Body of pancreas (tissue), 4 donors: Measurements from ENCODE around the gene EGLN1. TPM values are rescaled to one million over a fixed set of nuclear protein-coding genes. Genes with fewer than 3 reads are reported as not detected.
A peak's percentile ranks its signal among the peaks of the same experiment; 100 is the strongest.

Experiments used
- ATAC-seq: fragments of 150-250 bp; one replicate; pipeline ENCODE4 v1.9.1; 2016
- DNase-seq, 4 donors: peaks; one replicate each; pipeline ENCODE4 v3.0.0-alpha.2; 2019
- H3K27ac ChIP-seq, 4 donors: fragments of 200-600 bp; sonication (generic); 1 replicate in 3 of 4; 2 replicates in 1 of 4; pipeline versions ENCODE4 v1.5.1 to v1.6.1; 2016 to 2019; ENCODE audit warnings: mild to moderate bottlenecking in 1 of 4, mixed read lengths in 1 of 4, moderate library complexity in 1 of 4
- H3K27me3 ChIP-seq, 2 donors: fragments of 200-600 bp; sonication (generic); one replicate each; pipeline ENCODE4 v1.6.0; 2016; ENCODE audit warnings: mild to moderate bottlenecking in 1 of 2
- H3K36me3 ChIP-seq, 2 donors: fragments of 200-600 bp; sonication (generic); replicated peaks in 1 of 2; 2 replicates each; pipeline ENCODE4 v1.5.1; 2016; ENCODE audit warnings: low read depth in 2 of 2; ENCODE audit not compliant: insufficient read depth in 1 of 2
- H3K4me1 ChIP-seq: fragments of 200-600 bp; sonication (generic); one replicate; pipeline ENCODE4 v1.6.0; 2016
- H3K4me3 ChIP-seq, 2 donors: fragments of 200-600 bp; sonication (generic); 1 replicate in 1 of 2; 2 replicates in 1 of 2; pipeline ENCODE4 v1.5.1; 2016 to 2019
- H3K9me3 ChIP-seq, 3 donors: fragments of 200-600 bp; sonication (generic); 1 replicate in 2 of 3; 2 replicates in 1 of 3; pipeline ENCODE4 v1.5.1; 2016
- POLR2A ChIP-seq, 3 donors: fragments of 450-650 bp; IDR thresholded peaks; one replicate each; pipeline ENCODE4 v1.6.1; 2016; ENCODE audit warnings: antibody characterized with exemption in 3 of 3, mild to moderate bottlenecking in 2 of 3
- WGBS, 2 donors: methylation state at CpG; one replicate each; pipeline ENCODE4 v1.1.5; 2017; 5-methylcytosine and 5-hydroxymethylcytosine counted together
- intact Hi-C: fragments of 100-400 bp; cut with DNase I; formaldehyde crosslinking; loops from one replicate; pipeline ENCODE4 v1.15.1; 2023
- total RNA-seq, 2 donors: library from RNA; depleted of rRNA; stranded (reverse); fragments of >200 nt; gene quantifications; one replicate each; pipeline ENCODE4 v1.1.0, GENCODE V29; 2016
- TF ChIP-seq, protein P1 (sequence below), 7 experiments: fragments of 450-650 bp in 4 of 7; fragments of 200-600 bp in 3 of 7; sonication (generic) in 3 of 7; IDR thresholded peaks; one replicate each; pipeline ENCODE4 v1.5.1; 2016 to 2019; ENCODE audit warnings: antibody characterized with exemption in 7 of 7

The EGLN1 gene
- total RNA-seq, 2 donors from 2014 or later, result 37.6 to 42.2 TPM

- intact Hi-C loops, result no loop called here
- Histone ChIP-seq H3K9me3 (no peaks in the 10 kb centered on the region), H3K4me3 (peak overlapping the region; percentile 49 to 70), H3K36me3 (no peaks in the 10 kb centered on the region), H3K27ac (peak overlapping the region; percentile 97 to 99 (median 98)), H3K4me1 (peaks cover 61% of the 10 kb centered on the region), H3K27me3 (no peaks in the 10 kb centered on the region)
- DNase-seq, result peak; percentile 44 to 62 (median 48)
- ATAC-seq, result peak; percentile 31
- TF ChIP-seq, protein P1, sequence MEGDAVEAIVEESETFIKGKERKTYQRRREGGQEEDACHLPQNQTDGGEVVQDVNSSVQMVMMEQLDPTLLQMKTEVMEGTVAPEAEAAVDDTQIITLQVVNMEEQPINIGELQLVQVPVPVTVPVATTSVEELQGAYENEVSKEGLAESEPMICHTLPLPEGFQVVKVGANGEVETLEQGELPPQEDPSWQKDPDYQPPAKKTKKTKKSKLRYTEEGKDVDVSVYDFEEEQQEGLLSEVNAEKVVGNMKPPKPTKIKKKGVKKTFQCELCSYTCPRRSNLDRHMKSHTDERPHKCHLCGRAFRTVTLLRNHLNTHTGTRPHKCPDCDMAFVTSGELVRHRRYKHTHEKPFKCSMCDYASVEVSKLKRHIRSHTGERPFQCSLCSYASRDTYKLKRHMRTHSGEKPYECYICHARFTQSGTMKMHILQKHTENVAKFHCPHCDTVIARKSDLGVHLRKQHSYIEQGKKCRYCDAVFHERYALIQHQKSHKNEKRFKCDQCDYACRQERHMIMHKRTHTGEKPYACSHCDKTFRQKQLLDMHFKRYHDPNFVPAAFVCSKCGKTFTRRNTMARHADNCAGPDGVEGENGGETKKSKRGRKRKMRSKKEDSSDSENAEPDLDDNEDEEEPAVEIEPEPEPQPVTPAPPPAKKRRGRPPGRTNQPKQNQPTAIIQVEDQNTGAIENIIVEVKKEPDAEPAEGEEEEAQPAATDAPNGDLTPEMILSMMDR (IDR thresholded peaks at IDR 0.05), result no peak
- 0% methylated on average over 44 of the region's 53 CpGs; no CpG with 5 or more reads in 1 of the 2 donors for WGBS, 2 donors
These were observed 529 bp downstream of the EGLN1 start for GRCh38 chr1:231421546-231421970.

DNA sequence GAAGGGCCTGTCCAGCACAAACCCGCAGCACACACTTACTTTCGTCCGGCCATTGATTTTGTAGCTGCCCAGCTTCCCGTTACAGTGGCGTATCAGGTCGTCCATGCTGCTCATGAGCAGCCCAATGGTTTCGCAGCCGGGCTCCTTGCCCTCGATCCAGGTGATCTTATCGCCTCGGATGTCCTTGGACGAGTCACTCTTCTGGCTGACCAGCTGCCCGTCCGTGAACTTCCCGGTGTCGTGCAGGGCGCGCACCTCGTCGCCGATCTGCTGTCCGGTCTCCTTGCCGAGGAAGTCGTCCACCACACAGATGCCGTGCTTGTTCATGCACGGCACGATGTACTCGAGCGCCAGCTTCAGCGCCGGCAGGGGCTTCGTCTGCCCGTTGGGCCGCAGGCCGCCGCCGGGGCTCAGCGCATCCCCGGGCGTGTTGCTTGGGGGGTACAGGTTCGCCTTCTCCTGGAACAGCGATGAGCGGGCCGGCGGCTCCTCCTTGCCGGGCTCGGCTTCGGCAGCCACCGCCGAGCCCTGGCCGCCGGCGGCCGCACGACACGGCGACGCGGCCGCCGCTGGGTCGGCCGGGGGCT, 1.0 kb downstream of the EGLN1 start:
- peaks cover 64% of the 10 kb centered on the region for H3K4me1 ChIP-seq
- H3K4me3 ChIP-seq, result peak overlapping the region; percentile 49 to 70
- WGBS, 2 donors, result 0 to 1% methylated on average over 23 to 53 of the region's 63 CpGs
- peak; percentile 30 to 78 (median 74) for TF ChIP-seq POLR2A (IDR thresholded peaks at IDR 0.05)
- TF ChIP-seq, protein P1 (IDR thresholded peaks at IDR 0.05), result no peak
- intact Hi-C loops, result no loop called here
- ATAC-seq (peak; percentile 28), DNase-seq (peak; percentile 68 to 79 (median 71))
- no peaks in the 10 kb centered on the region for H3K27me3 ChIP-seq
- H3K9me3 ChIP-seq, result no peaks in the 10 kb centered on the region
- no peaks in the 10 kb centered on the region for H3K36me3 ChIP-seq
- peak overlapping the region; percentile 97 to 99 (median 98) for H3K27ac ChIP-seq

GRCh38 chr1:231420299-231420958, 1.7 kb downstream of the EGLN1 start:
- WGBS, 2 donors, result 0 to 1% methylated on average over 18 of the region's 18 CpGs
- no peak for ATAC-seq
- H3K9me3 ChIP-seq, result no peaks in the 10 kb centered on the region
- peak overlapping the region; percentile 97 to 99 (median 98) for H3K27ac ChIP-seq
- H3K4me1 ChIP-seq, result peaks cover 64% of the 10 kb centered on the region
- no peak for DNase-seq
- peak overlapping the region; percentile 49 to 70 for H3K4me3 ChIP-seq
- intact Hi-C loops, result no loop called here
- TF ChIP-seq POLR2A (IDR thresholded peaks at IDR 0.05), result no peak
- TF ChIP-seq, protein P1 (IDR thresholded peaks at IDR 0.05), result no peak
- H3K36me3 ChIP-seq, result no peaks in the 10 kb centered on the region
- no peaks in the 10 kb centered on the region for H3K27me3 ChIP-seq

GRCh38 chr1:231419738-231420298, 2.3 kb downstream of the EGLN1 start:
- Histone ChIP-seq H3K36me3 (no peaks in the 10 kb centered on the region), H3K27me3 (no peaks in the 10 kb centered on the region), H3K4me1 (peaks cover 64% of the 10 kb centered on the region), H3K9me3 (no peaks in the 10 kb centered on the region), H3K27ac (peak overlapping the region in 3 of 4 donors; percentile 98 to 99 (median 99)), H3K4me3 (peak overlapping the region; percentile 49 to 70)
- intact Hi-C loops, result no loop called here
- 4 to 5% methylated on average over 8 of the region's 8 CpGs for WGBS, 2 donors
- TF ChIP-seq POLR2A (IDR thresholded peaks at IDR 0.05), result no peak
- TF ChIP-seq, protein P1 (IDR thresholded peaks at IDR 0.05), result no peak
- no peak for ATAC-seq
- no peak for DNase-seq
